HepG2 (cell line): ENCODE measurements around the gene ICAM5. TPM values are rescaled to one million over a fixed set of nuclear protein-coding genes. Genes with fewer than 3 reads are reported as not detected.

Experiments used
- DMTF1 ChIP-seq: sonication (generic); formaldehyde crosslinking; IDR thresholded peaks from 2 replicates; pipeline ENCODE4 v1.4.0; 2020; ENCODE audit warnings: mild to moderate bottlenecking, missing genetic modification reagents
- ISL2 ChIP-seq: sonication (generic); formaldehyde crosslinking; IDR thresholded peaks from 2 replicates; pipeline ENCODE4 v1.5.0; 2020; ENCODE audit warnings: missing genetic modification reagents
- JUNB ChIP-seq: sonication (generic); formaldehyde crosslinking; IDR thresholded peaks from 2 replicates; pipeline ENCODE4 v1.8.0; 2022; ENCODE audit warnings: missing genetic modification reagents, mild to moderate bottlenecking, borderline replicate concordance
- MATR3 ChIP-seq: sonication (generic); formaldehyde crosslinking; IDR thresholded peaks from 2 replicates; pipeline ENCODE4 v1.4.0; 2020; ENCODE audit warnings: missing genetic modification reagents
- NFKB2 ChIP-seq: sonication (generic); formaldehyde crosslinking; IDR thresholded peaks from 2 replicates; pipeline ENCODE4 v1.4.0; 2020; ENCODE audit warnings: missing genetic modification reagents, borderline replicate concordance
- NPAS2 ChIP-seq: sonication (generic); formaldehyde crosslinking; IDR thresholded peaks from 2 replicates; pipeline ENCODE4 v1.8.0; 2022; ENCODE audit warnings: mild to moderate bottlenecking, missing genetic modification reagents, borderline replicate concordance
- ZBTB21 ChIP-seq: sonication (generic); formaldehyde crosslinking; IDR thresholded peaks from 2 replicates; pipeline ENCODE4 v1.4.0; 2020; ENCODE audit warnings: missing genetic modification reagents
- ZBTB40 ChIP-seq, 2 experiments: fragments of 450-650 bp in 1 of 2; sonication (generic) in 1 of 2; formaldehyde crosslinking in 1 of 2; IDR thresholded peaks; 2 replicates each; pipeline versions ENCODE4 v1.6.1 to v1.8.0; 2016 to 2022; ENCODE audit warnings: antibody characterized with exemption in 1 of 2, mild to moderate bottlenecking in 1 of 2, missing genetic modification reagents in 1 of 2
- ZFP90 ChIP-seq: sonication (generic); formaldehyde crosslinking; IDR thresholded peaks from 2 replicates; pipeline ENCODE4 v1.8.0; 2022; ENCODE audit warnings: missing genetic modification reagents, mild to moderate bottlenecking, inconsistent platforms, borderline replicate concordance
- ZNF296 ChIP-seq: sonication (generic); formaldehyde crosslinking; conservative IDR thresholded peaks from 2 replicates; pipeline ENCODE4 v1.5.0; 2020; ENCODE audit warnings: mild to moderate bottlenecking, missing genetic modification reagents
- ZNF550 ChIP-seq: sonication (generic); formaldehyde crosslinking; IDR thresholded peaks from 2 replicates; pipeline ENCODE4 v1.4.0; 2020; ENCODE audit warnings: mild to moderate bottlenecking, missing genetic modification reagents, borderline replicate concordance
- ZNF597 ChIP-seq: sonication (generic); formaldehyde crosslinking; IDR thresholded peaks from 2 replicates; pipeline ENCODE4 v1.5.0; 2020; ENCODE audit warnings: missing genetic modification reagents
- ZNF749 ChIP-seq: sonication (generic); formaldehyde crosslinking; IDR thresholded peaks from 2 replicates; pipeline ENCODE4 v1.8.0; 2022; ENCODE audit warnings: mild to moderate bottlenecking, missing genetic modification reagents, moderate library complexity, borderline replicate concordance
- polyA plus RNA-seq, 8 experiments: library from polyadenylated mRNA; depleted of rRNA in 3 of 8; stranded (reverse) in 7 of 8; unstranded in 1 of 8; fragments of >200 nt; fragmentation: Illumina TruSeq in 4 of 8; extraction: Trizol in 4 of 8; gene quantifications; 2 replicates each; pipeline versions ENCODE4 v1.2.1 to v1.2.3, GENCODE V29; 2011 to 2016; ENCODE audit warnings: low read depth in 4 of 8, missing spikeins in 1 of 8, mixed read lengths in 1 of 8; ENCODE audit not compliant: insufficient read depth in 1 of 8
- total RNA-seq, 5 experiments: library from RNA; depleted of rRNA; stranded (reverse); fragments of >200 nt; fragmentation: Illumina TruSeq; extraction: Trizol; gene quantifications; 2 replicates each; pipeline ENCODE4 v1.2.3, GENCODE V29; 2016; ENCODE audit warnings: low read depth in 1 of 5

ICAM5 gene
- total and polyA plus RNA-seq, 2 of the 13 experiments (the other 11 are each of a cell fraction or from before 2014, with no cell fraction given) = 0.46 to 1.6 TPM

GRCh38 chr19:10289167-10289835 is 451 bp upstream of the ICAM5 start (continued):
- TF ChIP-seq ZBTB40 (IDR thresholded peaks at IDR 0.05) = no peak
- TF ChIP-seq ZBTB40 (CRISPR knock-in tag; IDR thresholded peaks at IDR 0.05) = no peak
- TF ChIP-seq ZNF597 = no peak
- no peak for TF ChIP-seq ZNF296 (CRISPR knock-in tag)
- 0 out of 2 replicates have a peak, but pooled peaks have one; percentile 45 for TF ChIP-seq ZFP90
- TF ChIP-seq JUNB = no peak
- TF ChIP-seq ZNF550 = no peak
- no peak for TF ChIP-seq ZNF749 (CRISPR knock-in tag)
- no peak for TF ChIP-seq NFKB2 (CRISPR knock-in tag)
- no peak for TF ChIP-seq ISL2 (CRISPR knock-in tag)
- no peak for TF ChIP-seq ZBTB21 (CRISPR knock-in tag)
- no peak for TF ChIP-seq DMTF1 (CRISPR knock-in tag)
- no peak for TF ChIP-seq MATR3 (CRISPR knock-in tag)
- TF ChIP-seq NPAS2 (CRISPR knock-in tag) = 0 out of 2 replicates have a peak, but pooled peaks have one; percentile 73
